ENCODE measurements around the gene SUV39H2.

DNA sequence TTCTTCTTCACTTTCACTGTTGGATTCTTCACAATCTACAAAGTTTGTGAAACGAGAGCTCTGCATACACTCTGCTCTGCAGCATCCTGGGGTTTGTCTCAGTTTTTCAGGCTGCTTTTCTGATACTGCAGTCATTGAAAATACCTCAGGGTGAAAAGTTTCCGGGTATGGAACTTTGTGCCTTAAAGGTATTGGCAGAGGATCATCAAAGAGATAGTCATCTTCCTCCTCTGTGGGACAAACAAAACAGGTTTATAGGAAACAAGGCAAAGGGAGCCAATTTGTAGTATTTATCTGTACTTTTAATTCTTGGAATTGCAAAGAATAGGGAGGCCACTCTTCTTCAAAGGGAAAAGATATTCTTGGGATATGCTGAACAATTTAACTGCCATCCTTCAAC lies 30.4 kb downstream of the SUV39H2 start:
- TF ChIP-seq CTCF (IDR thresholded peaks at IDR 0.05; ENCODE audit: poor library complexity) = no peak
- no peak for TF ChIP-seq EZH2phosphoT487 (IDR thresholded peaks at IDR 0.05; ENCODE audit: low read depth, severe bottlenecking, unreplicated experiment)
- TF ChIP-seq EZH2 (IDR thresholded peaks at IDR 0.05; ENCODE audit: borderline replicate concordance) = no peak

Measured in hepatocyte (in vitro differentiated cells).